ENCODE measurements around the gene HHATL. TPM values are rescaled to one million over a fixed set of nuclear protein-coding genes. Genes with fewer than 3 reads are reported as not detected.

HHATL gene
- polyA plus RNA-seq, 1 donor from 2014 or later: not detected

GRCh38 chr3:42741796-42742195 is 39.2 kb upstream of the HHATL start:
- H3K27ac Mint-ChIP-seq: no peak overlapping the region
- H3K9me3 Mint-ChIP-seq: peaks cover 0 to 1% (median 0%) of the 10 kb centered on the region in 3 donors
- no peak overlapping the region for H3K4me3 Mint-ChIP-seq
- H3K36me3 Mint-ChIP-seq: no peaks in the 10 kb centered on the region
- H3K27me3 Mint-ChIP-seq: no peaks in the 10 kb centered on the region
- H3K4me1 Mint-ChIP-seq: peaks cover 4 to 7% (median 6%) of the 10 kb centered on the region in 3 donors

GRCh38 chr3:42739401-42740158 is 37.0 kb upstream of the HHATL start:
- no peaks in the 10 kb centered on the region for H3K27me3 Mint-ChIP-seq
- peak overlapping the region in 1 of 3 donors; percentile 50 for H3K27ac Mint-ChIP-seq
- no peak overlapping the region for H3K4me3 Mint-ChIP-seq

GRCh38 chr3:42736531-42736930 is 33.9 kb upstream of the HHATL start:
- Mint-ChIP-seq H3K4me1 (peaks cover 4 to 7% (median 4%) of the 10 kb centered on the region in 3 donors), H3K27me3 (no peaks in the 10 kb centered on the region), H3K9me3 (peaks cover 0 to 1% (median 0%) of the 10 kb centered on the region in 3 donors), H3K27ac (no peak overlapping the region), H3K36me3 (no peaks in the 10 kb centered on the region), H3K4me3 (no peak overlapping the region)

More at GRCh38 chr3:42739401-42740158, 37.0 kb upstream of the HHATL start:
- Mint-ChIP-seq H3K4me1 (peaks cover 4 to 7% (median 6%) of the 10 kb centered on the region in 3 donors), H3K36me3 (no peaks in the 10 kb centered on the region), H3K9me3 (peaks cover 0 to 1% (median 0%) of the 10 kb centered on the region in 3 donors)

- H3K4me3 Mint-ChIP-seq: no peak overlapping the region
- peaks cover 4 to 7% (median 4%) of the 10 kb centered on the region in 3 donors for H3K4me1 Mint-ChIP-seq
- H3K27me3 Mint-ChIP-seq: no peaks in the 10 kb centered on the region
- H3K36me3 Mint-ChIP-seq: no peaks in the 10 kb centered on the region
- H3K9me3 Mint-ChIP-seq: peaks cover 0 to 1% (median 0%) of the 10 kb centered on the region in 3 donors
- H3K27ac Mint-ChIP-seq: no peak overlapping the region
These were observed 33.5 kb upstream of the HHATL start for GRCh38 chr3:42736081-42736480.

- H3K36me3 Mint-ChIP-seq: no peaks in the 10 kb centered on the region
- no peak overlapping the region for H3K4me3 Mint-ChIP-seq
- H3K27ac Mint-ChIP-seq: no peak overlapping the region
- no peaks in the 10 kb centered on the region for H3K9me3 Mint-ChIP-seq
- peaks cover 4 to 7% (median 4%) of the 10 kb centered on the region in 3 donors for H3K4me1 Mint-ChIP-seq
- H3K27me3 Mint-ChIP-seq: no peaks in the 10 kb centered on the region
These were observed 33.0 kb upstream of the HHATL start for GRCh38 chr3:42735615-42736014.

GRCh38 chr3:42735019-42735418 is 32.4 kb upstream of the HHATL start:
- Mint-ChIP-seq H3K27ac (no peak overlapping the region), H3K9me3 (no peaks in the 10 kb centered on the region), H3K27me3 (no peaks in the 10 kb centered on the region), H3K36me3 (peaks cover under 1% of the 10 kb centered on the region), H3K4me1 (peaks cover 4 to 7% (median 4%) of the 10 kb centered on the region in 3 donors), H3K4me3 (no peak overlapping the region)

- no peaks in the 10 kb centered on the region for H3K27me3 Mint-ChIP-seq
- no peak overlapping the region for H3K4me3 Mint-ChIP-seq
- peaks cover 4 to 7% (median 4%) of the 10 kb centered on the region in 3 donors for H3K4me1 Mint-ChIP-seq
- H3K27ac Mint-ChIP-seq: no peak overlapping the region
- peaks cover 3% of the 10 kb centered on the region for H3K36me3 Mint-ChIP-seq
- no peaks in the 10 kb centered on the region for H3K9me3 Mint-ChIP-seq
These were observed 31.8 kb upstream of the HHATL start for GRCh38 chr3:42734263-42734860.

- peaks cover 2 to 4% (median 2%) of the 10 kb centered on the region in 3 donors for H3K4me1 Mint-ChIP-seq
- no peak overlapping the region for H3K4me3 Mint-ChIP-seq
- peaks cover 3% of the 10 kb centered on the region for H3K36me3 Mint-ChIP-seq
- no peak overlapping the region for H3K27ac Mint-ChIP-seq
- H3K27me3 Mint-ChIP-seq: no peaks in the 10 kb centered on the region
- H3K9me3 Mint-ChIP-seq: no peaks in the 10 kb centered on the region
These were observed 31.1 kb upstream of the HHATL start for GRCh38 chr3:42733501-42734262.

GRCh38 chr3:42732829-42733459 is 30.3 kb upstream of the HHATL start:
- Mint-ChIP-seq H3K4me3 (no peak overlapping the region), H3K27me3 (no peaks in the 10 kb centered on the region), H3K27ac (no peak overlapping the region), H3K36me3 (peaks cover 3% of the 10 kb centered on the region), H3K9me3 (no peaks in the 10 kb centered on the region), H3K4me1 (no peaks in the 10 kb centered on the region)

- Mint-ChIP-seq H3K27ac (no peak overlapping the region), H3K4me1 (no peaks in the 10 kb centered on the region), H3K9me3 (no peaks in the 10 kb centered on the region), H3K36me3 (peaks cover 3% of the 10 kb centered on the region), H3K4me3 (no peak overlapping the region), H3K27me3 (no peaks in the 10 kb centered on the region)
These were observed 29.7 kb upstream of the HHATL start for GRCh38 chr3:42732196-42732828.

GRCh38 chr3:42731476-42732195 is 29.0 kb upstream of the HHATL start:
- Mint-ChIP-seq H3K4me3 (no peak overlapping the region), H3K27ac (no peak overlapping the region)

GRCh38 chr3:42730706-42731420 is 28.3 kb upstream of the HHATL start:
- Mint-ChIP-seq H3K27me3 (no peaks in the 10 kb centered on the region), H3K9me3 (no peaks in the 10 kb centered on the region), H3K36me3 (peaks cover 3% of the 10 kb centered on the region), H3K4me1 (no peaks in the 10 kb centered on the region), H3K4me3 (no peak overlapping the region), H3K27ac (peak overlapping the region in 1 of 3 donors; percentile 39)

More at GRCh38 chr3:42731476-42732195, 29.0 kb upstream of the HHATL start:
- H3K4me1 Mint-ChIP-seq: no peaks in the 10 kb centered on the region
- peaks cover 3% of the 10 kb centered on the region for H3K36me3 Mint-ChIP-seq
- H3K27me3 Mint-ChIP-seq: no peaks in the 10 kb centered on the region
- no peaks in the 10 kb centered on the region for H3K9me3 Mint-ChIP-seq

- Mint-ChIP-seq H3K27me3 (no peaks in the 10 kb centered on the region), H3K4me1 (no peaks in the 10 kb centered on the region), H3K9me3 (no peaks in the 10 kb centered on the region), H3K4me3 (no peak overlapping the region), H3K27ac (no peak overlapping the region), H3K36me3 (peaks cover 3% of the 10 kb centered on the region)
These were observed 27.7 kb upstream of the HHATL start for GRCh38 chr3:42730294-42730693.

Data from IgD-negative memory B cell (primary cell).